Renal cortex interstitium (tissue), 11 donors: Measurements from ENCODE around the gene TXNL4A. TPM values are rescaled to one million over a fixed set of nuclear protein-coding genes. Genes with fewer than 3 reads are reported as not detected.
A peak's percentile ranks its signal among the peaks of the same experiment; 100 is the strongest.

Experiments
- DNase-seq, 11 donors: peaks; one replicate each; pipeline ENCODE4 v3.0.0-alpha.2; 2013; ENCODE audit warnings: low read depth in 9 of 11, low spot score in 4 of 11; ENCODE audit errors: extremely low read depth in 1 of 11
- polyA plus RNA-seq, 3 donors: library from polyadenylated mRNA; unstranded; fragments of 120-200 nt; gene quantifications; one replicate each; pipeline ENCODE4 v1.2.1, GENCODE V29; 2013; ENCODE audit not compliant: insufficient read length in 3 of 3

Gene TXNL4A
- polyA plus RNA-seq, 3 donors, result 92.1 to 98.3 (median 96.8) TPM

GRCh38 chr18:79955302-79956075 lies 32.9 kb downstream of the TXNL4A start:
- DNase-seq, result no peak

GRCh38 chr18:79954791-79955190 lies 33.6 kb downstream of the TXNL4A start:
- no peak for DNase-seq

GRCh38 chr18:79953971-79954651 lies 34.3 kb downstream of the TXNL4A start:
- DNase-seq, result no peak

- DNase-seq, result no peak
Measured at GRCh38 chr18:79952996-79953559, 35.3 kb downstream of the TXNL4A start.

GRCh38 chr18:79952456-79952995 lies 35.8 kb downstream of the TXNL4A start:
- DNase-seq, result no peak

- DNase-seq, result peak in 9 of 11 donors; percentile 64 to 85 (median 76)
Measured at GRCh38 chr18:79951545-79952455, 36.6 kb downstream of the TXNL4A start, which contains the start of gene SLC66A2. SLC66A2 (minus strand) TSS chr18:79951653; CDS start chr18:79950926, 727 bp downstream.

- DNase-seq, result peak in 1 of 11 donors; percentile 24
Measured at GRCh38 chr18:79950515-79951341, 37.6 kb downstream of the TXNL4A start.

- peak in 2 of 11 donors; percentile 26 to 28 for DNase-seq
Measured at GRCh38 chr18:79949697-79950487, 38.5 kb downstream of the TXNL4A start.

GRCh38 chr18:79948719-79949411 lies 39.5 kb downstream of the TXNL4A start:
- DNase-seq, result no peak

- no peak for DNase-seq
Measured at GRCh38 chr18:79947881-79948610, 40.3 kb downstream of the TXNL4A start.

GRCh38 chr18:79947054-79947755 lies 41.2 kb downstream of the TXNL4A start:
- no peak for DNase-seq

GRCh38 chr18:79945118-79946042 lies 43.0 kb downstream of the TXNL4A start:
- DNase-seq, result no peak

- DNase-seq, result no peak
Measured at GRCh38 chr18:79944746-79945117, 43.6 kb downstream of the TXNL4A start.

GRCh38 chr18:79944126-79944731 lies 44.1 kb downstream of the TXNL4A start:
- no peak for DNase-seq
